ENCODE results near the gene PFKL.
"Not testable (repeated sequence)": the region's sequence is repeated elsewhere in the genome, so short reads cannot be mapped to it uniquely, and the experiment has no call there.

The PFKL gene

GRCh38 chr21:44337941-44338895, 38.4 kb downstream of the PFKL start:
- TF ChIP-seq CTCF (conservative IDR thresholded peaks at IDR 0.05; ENCODE audit: low read depth, low read length) = peak; percentile 61
- peak overlapping the region; percentile 58 for H3K4me3 ChIP-seq (ENCODE audit: low read depth, low read length)
- DNase-seq (ENCODE audit: low read depth) = peak; percentile 59

GRCh38 chr21:44338971-44339910, 39.4 kb downstream of the PFKL start, which contains the start of gene CFAP410:
Gene CFAP410, minus strand, starts transcription at chr21:44339390. Its CDS starts 196 bp downstream, at chr21:44339194.
- TF ChIP-seq CTCF (conservative IDR thresholded peaks at IDR 0.05; ENCODE audit: low read depth, low read length) = no peak
- peak; percentile 98 for DNase-seq (ENCODE audit: low read depth)
- peak within 1 kb of the TSS; percentile 97 for H3K4me3 ChIP-seq (ENCODE audit: low read depth, low read length)

GRCh38 chr21:44341726-44342458, 42.0 kb downstream of the PFKL start:
- not testable (repeated sequence) for H3K4me3 ChIP-seq (ENCODE audit: low read depth, low read length); DNase-seq (ENCODE audit: low read depth)

DNA sequence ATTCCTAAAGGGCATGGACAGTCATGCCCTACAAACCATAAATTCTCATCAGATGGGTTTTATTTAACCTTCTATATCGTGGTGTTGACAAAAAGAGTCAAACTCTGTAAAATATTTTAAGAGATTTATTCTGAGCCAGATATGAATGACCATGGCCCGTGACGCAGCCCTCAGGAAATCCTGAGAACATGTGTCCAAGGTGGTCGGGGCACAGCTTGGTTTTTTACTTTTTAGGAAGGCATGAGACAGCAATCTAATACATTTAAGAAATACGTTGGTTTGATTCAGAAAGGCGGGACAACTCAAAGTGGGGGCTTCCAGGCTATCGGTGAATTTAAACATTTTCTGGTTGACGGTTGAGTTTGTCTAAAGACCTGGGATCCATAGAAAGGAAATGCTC, 43.1 kb downstream of the PFKL start:
- not testable (repeated sequence) for DNase-seq (ENCODE audit: low read depth); H3K4me3 ChIP-seq (ENCODE audit: low read depth, low read length)

GRCh38 chr21:44344541-44345183, 44.8 kb downstream of the PFKL start:
- DNase-seq (ENCODE audit: low read depth) = no peak
- no peak for TF ChIP-seq CTCF (conservative IDR thresholded peaks at IDR 0.05; ENCODE audit: low read depth, low read length)
- H3K4me3 ChIP-seq (ENCODE audit: low read depth, low read length) = no peak overlapping the region

DNA sequence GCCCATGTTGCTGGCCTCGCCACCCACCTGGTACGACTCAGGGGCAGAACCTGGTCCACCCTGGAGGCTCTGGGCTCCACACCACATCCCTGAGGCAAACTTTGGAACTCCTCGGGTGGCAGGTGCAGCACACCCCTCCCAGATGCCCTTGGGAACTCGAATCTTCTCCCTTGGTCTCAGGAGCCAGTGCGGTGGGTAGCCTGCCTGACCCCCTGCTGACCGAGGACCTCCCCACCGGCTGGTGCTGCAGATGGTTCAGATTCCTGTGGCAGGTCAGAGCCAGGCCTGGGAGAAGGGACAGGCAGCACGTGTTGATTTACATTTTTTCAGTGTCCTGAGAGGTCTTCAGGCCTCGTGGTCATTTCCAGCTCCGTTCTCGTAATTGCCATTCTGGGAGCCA, 45.6 kb downstream of the PFKL start:
- TF ChIP-seq CTCF (conservative IDR thresholded peaks at IDR 0.05; ENCODE audit: low read depth, low read length) = no peak
- no peak for DNase-seq (ENCODE audit: low read depth)
- H3K4me3 ChIP-seq (ENCODE audit: low read depth, low read length) = no peak overlapping the region

- DNase-seq (ENCODE audit: low read depth) = no peak
- TF ChIP-seq CTCF (conservative IDR thresholded peaks at IDR 0.05; ENCODE audit: low read depth, low read length) = no peak
- H3K4me3 ChIP-seq (ENCODE audit: low read depth, low read length) = no peak overlapping the region
Observed at GRCh38 chr21:44347911-44348451, 48.1 kb downstream of the PFKL start.
